DOHH2 (cell line): ENCODE measurements around the gene FBXW2.

Experiments used
- H3F3A ChIP-seq: fragments of 200-600 bp; sonication (generic), shearing (Covaris generic); 2 replicates; pipeline ENCODE4 v1.6.0; 2016; ENCODE audit warnings: antibody characterized with exemption, mild to moderate bottlenecking; ENCODE audit not compliant: control insufficient read depth, insufficient read depth
- H3K27ac ChIP-seq: fragments of 200-600 bp; sonication (generic); 2 replicates; pipeline ENCODE4 v1.5.1; 2014; ENCODE audit warnings: low read depth, mild to moderate bottlenecking, low read length, moderate library complexity
- H3K27me3 ChIP-seq: fragments of 200-600 bp; sonication (generic); 2 replicates; pipeline ENCODE4 v1.6.1; 2014; ENCODE audit warnings: mild to moderate bottlenecking, low read length, mixed read lengths; ENCODE audit not compliant: control insufficient read depth
- H3K36me3 ChIP-seq: fragments of 200-600 bp; sonication (generic); 2 replicates; pipeline ENCODE4 v1.6.1; 2014; ENCODE audit warnings: mild to moderate bottlenecking, low read length, moderate library complexity, mixed read lengths; ENCODE audit not compliant: control insufficient read depth
- H3K4me1 ChIP-seq: fragments of 200-600 bp; sonication (generic); 2 replicates; pipeline ENCODE4 v1.6.1; 2014; ENCODE audit warnings: mild to moderate bottlenecking, low read length, mixed read lengths; ENCODE audit not compliant: control insufficient read depth
- H3K4me2 ChIP-seq: fragments of 200-600 bp; sonication (generic); 2 replicates; pipeline ENCODE4 v1.6.0; 2014; ENCODE audit warnings: mild to moderate bottlenecking, low read length, moderate library complexity
- H3K4me3 ChIP-seq: fragments of 200-600 bp; sonication (generic); 2 replicates; pipeline ENCODE4 v1.5.1; 2014; ENCODE audit warnings: mild to moderate bottlenecking, low read length, mixed read lengths
- H3K79me2 ChIP-seq: fragments of 200-600 bp; sonication (generic); 2 replicates; pipeline ENCODE4 v1.6.1; 2014; ENCODE audit warnings: mild to moderate bottlenecking, low read length, mixed read lengths; ENCODE audit not compliant: control insufficient read depth
- H3K9me2 ChIP-seq: fragments of 200-600 bp; sonication (generic); replicated peaks from 2 replicates; pipeline ENCODE4 v1.6.1; 2014; ENCODE audit warnings: mild to moderate bottlenecking, low read length, mixed read lengths; ENCODE audit not compliant: control insufficient read depth
- H3K9me3 ChIP-seq: fragments of 200-600 bp; sonication (generic); 2 replicates; pipeline ENCODE4 v1.6.1; 2014; ENCODE audit warnings: antibody characterized with exemption, low read length, mixed read lengths; ENCODE audit not compliant: control insufficient read depth, insufficient read depth
- H4K20me1 ChIP-seq: fragments of 200-600 bp; sonication (generic); 2 replicates; pipeline ENCODE4 v1.6.0; 2014; ENCODE audit warnings: low read depth, mild to moderate bottlenecking, antibody characterized with exemption, low read length, moderate library complexity; ENCODE audit not compliant: control insufficient read depth, insufficient read depth
- EZH2phosphoT487 ChIP-seq: fragments of 200-600 bp; sonication (generic); IDR thresholded peaks from 2 replicates; pipeline ENCODE4 v1.6.1; 2017; ENCODE audit warnings: borderline replicate concordance, mild to moderate bottlenecking, antibody characterized with exemption, low read length, moderate library complexity, mixed read lengths
- TF ChIP-seq, protein P1 (sequence below): fragments of 200-600 bp; sonication (generic); IDR thresholded peaks from one replicate; pipeline ENCODE4 v1.5.1; 2014; ENCODE audit warnings: antibody characterized with exemption, mild to moderate bottlenecking, low read depth, low read length; ENCODE audit not compliant: poor library complexity, severe bottlenecking

Gene FBXW2

DNA sequence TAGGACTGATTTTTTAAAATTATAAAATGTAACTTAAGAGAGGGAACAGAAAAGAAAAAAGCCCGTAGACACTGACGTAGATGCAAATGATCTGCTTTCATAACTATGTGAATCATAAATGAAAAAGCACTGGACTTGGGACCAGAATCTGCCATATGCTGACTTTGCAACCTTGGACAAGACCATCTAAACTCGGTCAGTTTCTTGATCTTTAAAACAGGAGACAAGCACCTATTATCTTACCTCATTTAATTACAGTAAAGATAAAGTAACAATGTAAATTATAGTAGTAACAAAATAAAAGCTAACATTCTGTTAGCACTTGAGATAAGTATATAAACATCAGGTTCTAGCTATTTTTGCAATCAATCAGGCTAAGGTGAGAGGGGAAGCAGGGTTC lies 20.0 kb downstream of the FBXW2 start:
- Histone ChIP-seq H3F3A (no peaks in the 10 kb centered on the region), H3K36me3 (peaks cover 91% of the 10 kb centered on the region), H3K27me3 (no peaks in the 10 kb centered on the region), H3K4me3 (no peak overlapping the region), H3K9me3 (no peaks in the 10 kb centered on the region), H3K4me2 (no peak overlapping the region), H3K79me2 (peaks cover 4% of the 10 kb centered on the region; the same call in 1 of the 2 replicates), H4K20me1 (no peaks in the 10 kb centered on the region), H3K9me2 (no peaks in the 10 kb centered on the region), H3K27ac (no peak overlapping the region), H3K4me1 (no peaks in the 10 kb centered on the region)
- no peak for TF ChIP-seq EZH2phosphoT487
- TF ChIP-seq, protein P1, sequence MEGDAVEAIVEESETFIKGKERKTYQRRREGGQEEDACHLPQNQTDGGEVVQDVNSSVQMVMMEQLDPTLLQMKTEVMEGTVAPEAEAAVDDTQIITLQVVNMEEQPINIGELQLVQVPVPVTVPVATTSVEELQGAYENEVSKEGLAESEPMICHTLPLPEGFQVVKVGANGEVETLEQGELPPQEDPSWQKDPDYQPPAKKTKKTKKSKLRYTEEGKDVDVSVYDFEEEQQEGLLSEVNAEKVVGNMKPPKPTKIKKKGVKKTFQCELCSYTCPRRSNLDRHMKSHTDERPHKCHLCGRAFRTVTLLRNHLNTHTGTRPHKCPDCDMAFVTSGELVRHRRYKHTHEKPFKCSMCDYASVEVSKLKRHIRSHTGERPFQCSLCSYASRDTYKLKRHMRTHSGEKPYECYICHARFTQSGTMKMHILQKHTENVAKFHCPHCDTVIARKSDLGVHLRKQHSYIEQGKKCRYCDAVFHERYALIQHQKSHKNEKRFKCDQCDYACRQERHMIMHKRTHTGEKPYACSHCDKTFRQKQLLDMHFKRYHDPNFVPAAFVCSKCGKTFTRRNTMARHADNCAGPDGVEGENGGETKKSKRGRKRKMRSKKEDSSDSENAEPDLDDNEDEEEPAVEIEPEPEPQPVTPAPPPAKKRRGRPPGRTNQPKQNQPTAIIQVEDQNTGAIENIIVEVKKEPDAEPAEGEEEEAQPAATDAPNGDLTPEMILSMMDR, result no peak

DNA sequence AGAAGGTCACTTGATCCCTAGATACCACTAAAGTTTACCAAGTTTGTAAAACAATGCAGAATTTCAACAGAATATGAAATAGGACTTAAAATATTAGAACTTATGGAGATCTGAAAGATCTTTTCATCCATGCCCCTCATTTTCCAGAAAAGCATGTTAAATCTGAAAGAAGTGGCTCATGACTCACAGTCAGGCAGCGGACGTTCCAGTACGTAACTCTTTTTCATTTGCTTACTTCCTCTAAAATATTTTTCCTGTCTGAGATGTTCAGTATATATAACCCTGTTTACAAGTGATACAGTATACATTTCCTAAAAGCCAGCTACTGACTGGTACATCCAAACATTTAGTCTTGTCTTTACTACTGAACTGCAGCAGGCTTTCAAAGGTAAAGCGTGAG lies 22.3 kb downstream of the FBXW2 start:
- H3K27ac ChIP-seq, result no peak overlapping the region
- H3K4me3 ChIP-seq, result no peak overlapping the region
- H3K9me3 ChIP-seq, result no peaks in the 10 kb centered on the region
- no peak for TF ChIP-seq EZH2phosphoT487
- TF ChIP-seq, protein P1, result no peak
- peaks cover 88% of the 10 kb centered on the region for H3K36me3 ChIP-seq
- H3K4me2 ChIP-seq, result no peak overlapping the region
- no peaks in the 10 kb centered on the region for H3F3A ChIP-seq
- H3K9me2 ChIP-seq, result no peaks in the 10 kb centered on the region
- no peaks in the 10 kb centered on the region for H3K4me1 ChIP-seq
- no peaks in the 10 kb centered on the region for H4K20me1 ChIP-seq
- H3K27me3 ChIP-seq, result no peaks in the 10 kb centered on the region
- H3K79me2 ChIP-seq, result no peaks in the 10 kb centered on the region

DNA sequence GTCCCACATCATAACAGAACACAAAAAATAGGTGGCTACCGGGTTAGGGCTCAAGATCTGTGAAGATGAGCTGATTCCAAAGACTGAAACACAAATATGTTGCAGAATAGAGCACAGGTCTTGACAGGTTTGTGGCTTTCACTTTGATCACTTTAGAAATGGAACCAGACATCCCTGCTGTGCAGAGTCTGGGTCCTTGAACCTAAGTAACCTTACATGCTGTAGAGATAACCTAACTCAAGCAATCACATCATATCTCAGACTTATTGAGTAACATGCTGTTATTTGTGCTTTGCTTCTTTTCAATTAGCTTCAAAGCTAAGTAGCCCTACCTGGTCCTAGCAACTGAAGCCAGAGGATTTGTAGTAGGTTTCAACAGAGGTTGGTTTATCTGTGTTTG lies 24.3 kb downstream of the FBXW2 start:
- peaks cover 86% of the 10 kb centered on the region for H3K36me3 ChIP-seq
- H3K4me3 ChIP-seq, result no peak overlapping the region
- H4K20me1 ChIP-seq, result no peaks in the 10 kb centered on the region
- no peaks in the 10 kb centered on the region for H3K27me3 ChIP-seq
- no peaks in the 10 kb centered on the region for H3K4me1 ChIP-seq
- H3F3A ChIP-seq, result no peaks in the 10 kb centered on the region
- no peak for TF ChIP-seq EZH2phosphoT487
- TF ChIP-seq, protein P1, result no peak
- H3K9me3 ChIP-seq, result no peaks in the 10 kb centered on the region
- no peak overlapping the region for H3K4me2 ChIP-seq
- no peaks in the 10 kb centered on the region for H3K9me2 ChIP-seq
- no peaks in the 10 kb centered on the region for H3K79me2 ChIP-seq
- no peak overlapping the region for H3K27ac ChIP-seq

DNA sequence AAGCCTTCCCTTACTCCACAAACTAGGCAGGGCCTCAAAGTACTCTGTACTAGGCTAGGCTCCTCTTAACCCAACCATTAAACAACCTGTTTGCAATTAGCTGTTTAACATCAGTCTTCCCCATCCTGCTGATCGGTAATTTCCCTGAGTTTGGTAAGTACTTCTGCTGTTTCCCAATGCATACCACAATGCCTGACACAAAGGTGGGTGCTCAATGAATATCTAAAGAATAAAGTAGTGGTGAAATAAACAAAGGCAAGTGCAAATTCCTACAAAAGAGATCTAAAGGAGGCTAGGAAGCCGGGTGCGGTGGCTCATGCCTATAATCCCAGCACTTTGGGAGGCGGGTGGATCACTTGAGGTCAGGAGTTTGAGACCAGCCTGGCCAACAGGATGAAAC lies 25.0 kb downstream of the FBXW2 start:
- Histone ChIP-seq H3K4me3 (no peak overlapping the region), H3K4me1 (no peaks in the 10 kb centered on the region), H3K79me2 (no peaks in the 10 kb centered on the region), H3K9me2 (no peaks in the 10 kb centered on the region), H3K4me2 (no peak overlapping the region), H4K20me1 (no peaks in the 10 kb centered on the region), H3K9me3 (no peaks in the 10 kb centered on the region), H3K27ac (no peak overlapping the region), H3F3A (no peaks in the 10 kb centered on the region), H3K36me3 (peaks cover 87% of the 10 kb centered on the region), H3K27me3 (no peaks in the 10 kb centered on the region)
- TF ChIP-seq, protein P1, result no peak
- no peak for TF ChIP-seq EZH2phosphoT487
